Adrenal gland (tissue), 5 donors: ENCODE data around the gene PCGF3.
"Not testable (repeated sequence)": the region's sequence is repeated elsewhere in the genome, so short reads cannot be mapped to it uniquely, and the experiment has no call there.

Experiments
- CTCF ChIP-seq, 6 experiments: fragments of 450-650 bp in 4 of 6; fragments of 200-600 bp in 2 of 6; sonication (generic) in 1 of 6; IDR thresholded peaks; 1 replicate in 5 of 6; 2 replicates in 1 of 6; pipeline versions ENCODE4 v1.5.1 to v1.8.0; 2016 to 2021; ENCODE audit warnings: antibody characterized with exemption in 6 of 6, mild to moderate bottlenecking in 2 of 6, moderate library complexity in 1 of 6
- POLR2A ChIP-seq, 2 donors: fragments of 450-650 bp; IDR thresholded peaks; one replicate each; pipeline ENCODE4 v1.6.1; 2017; ENCODE audit warnings: antibody characterized with exemption in 2 of 2, mild to moderate bottlenecking in 2 of 2, moderate library complexity in 1 of 2
- donor health status: DM: no; HTN: no; CAD: no.

- TF ChIP-seq CTCF, POLR2A (IDR thresholded peaks at IDR 0.05): not testable (repeated sequence)
Measured at GRCh38 chr4:780255-780654, 74.6 kb downstream of the PCGF3 start.
